GM21447 (cell line): ENCODE results near the gene ARPC3.
A peak's percentile ranks its signal among the peaks of the same experiment; 100 is the strongest.
"Not testable (repeated sequence)": the region's sequence is repeated elsewhere in the genome, so short reads cannot be mapped to it uniquely, and the experiment has no call there.

ENCODE experiments used
- ATAC-seq: cut with Tn5 transposase; IDR thresholded peaks from one replicate; pipeline ENCODE4 v1.9.1; 2021; ENCODE audit not compliant: unreplicated experiment

Gene ARPC3

DNA sequence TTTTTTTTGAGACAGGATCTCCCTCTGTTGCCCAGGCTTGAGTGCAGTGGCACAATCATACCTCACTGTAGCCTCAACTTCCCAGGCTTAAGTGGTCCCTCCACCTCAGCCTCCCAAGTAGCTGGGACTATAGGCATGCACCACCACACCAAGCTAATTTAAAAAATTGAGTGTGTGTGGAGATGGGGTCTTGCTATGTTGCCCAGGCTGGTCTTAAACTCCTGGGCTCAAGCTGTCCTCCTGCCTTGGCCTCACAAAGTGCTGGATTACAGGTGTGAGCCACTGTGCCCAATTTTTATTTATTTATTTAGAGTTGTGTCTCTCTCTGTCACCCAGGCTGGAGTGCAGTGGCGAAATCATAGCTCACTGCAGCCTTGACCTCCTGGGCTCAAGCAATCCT lies 29.5 kb downstream of the ARPC3 start:
- ATAC-seq = not testable (repeated sequence)

DNA sequence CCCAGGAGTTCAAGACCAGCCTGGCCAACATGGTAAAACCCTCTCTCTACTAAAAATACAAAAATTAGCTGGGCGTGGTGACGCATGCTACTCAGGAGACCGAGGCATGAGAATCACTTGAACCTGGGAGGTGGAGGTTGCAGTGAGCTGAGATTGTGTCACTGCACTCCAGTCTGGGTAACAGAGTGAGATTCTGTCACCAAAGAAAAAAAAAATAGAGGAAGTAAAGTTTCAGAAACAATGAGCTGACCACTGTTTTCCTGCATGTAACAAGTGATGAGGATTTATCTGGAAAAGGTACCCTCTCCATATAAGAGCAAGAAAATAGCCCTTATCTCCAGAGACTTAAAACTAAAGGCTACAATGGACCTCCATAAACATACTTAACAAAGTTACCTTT lies 33.0 kb downstream of the ARPC3 start:
- ATAC-seq = not testable (repeated sequence)

DNA sequence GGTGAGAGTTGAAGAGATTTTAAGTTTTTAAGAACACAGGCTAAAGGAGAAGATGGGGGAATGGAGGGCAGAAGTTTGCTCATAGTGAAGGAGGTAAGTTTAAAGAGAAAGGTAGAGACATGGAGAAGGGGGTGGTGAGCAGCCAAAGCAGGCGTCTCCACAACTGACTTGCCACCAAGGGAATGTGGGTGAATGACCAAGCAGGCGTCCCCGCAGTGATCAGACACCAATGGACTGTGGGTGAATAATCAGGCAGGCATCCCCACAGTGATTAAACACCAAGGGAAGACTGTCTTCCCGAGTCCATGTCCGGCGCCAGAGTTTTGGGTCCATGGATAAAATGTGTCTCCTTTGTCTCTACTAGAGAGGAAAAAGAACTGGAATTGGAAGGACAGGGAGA lies 40.1 kb downstream of the ARPC3 start:
- ATAC-seq = not testable (repeated sequence)

DNA sequence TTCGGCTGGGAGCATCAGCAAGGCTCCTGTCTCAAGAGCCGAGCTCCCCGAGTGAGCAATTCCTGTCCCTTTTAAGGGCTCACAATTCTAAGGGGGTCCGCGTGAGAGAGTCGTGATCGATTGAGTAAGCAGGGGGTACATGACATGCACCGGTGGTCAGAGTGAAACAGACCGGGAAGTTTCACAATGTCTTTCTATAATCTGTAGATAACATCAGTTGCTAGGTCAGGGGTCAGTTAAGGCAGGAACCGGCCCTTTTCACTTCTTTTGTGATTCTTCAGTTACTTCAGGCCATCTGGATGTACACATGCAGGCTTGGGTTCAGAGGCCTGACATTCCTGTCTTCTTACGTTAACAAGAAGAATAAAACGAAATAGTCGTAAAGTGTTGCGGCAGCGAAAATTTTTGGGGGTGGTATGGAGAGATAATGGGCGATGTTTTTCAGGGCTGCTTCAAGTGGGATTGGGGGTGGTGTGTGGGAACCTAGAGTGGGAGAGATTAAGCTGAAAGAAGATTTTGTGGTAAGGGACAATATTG lies 44.9 kb downstream of the ARPC3 start:
- not testable (repeated sequence) for ATAC-seq

DNA sequence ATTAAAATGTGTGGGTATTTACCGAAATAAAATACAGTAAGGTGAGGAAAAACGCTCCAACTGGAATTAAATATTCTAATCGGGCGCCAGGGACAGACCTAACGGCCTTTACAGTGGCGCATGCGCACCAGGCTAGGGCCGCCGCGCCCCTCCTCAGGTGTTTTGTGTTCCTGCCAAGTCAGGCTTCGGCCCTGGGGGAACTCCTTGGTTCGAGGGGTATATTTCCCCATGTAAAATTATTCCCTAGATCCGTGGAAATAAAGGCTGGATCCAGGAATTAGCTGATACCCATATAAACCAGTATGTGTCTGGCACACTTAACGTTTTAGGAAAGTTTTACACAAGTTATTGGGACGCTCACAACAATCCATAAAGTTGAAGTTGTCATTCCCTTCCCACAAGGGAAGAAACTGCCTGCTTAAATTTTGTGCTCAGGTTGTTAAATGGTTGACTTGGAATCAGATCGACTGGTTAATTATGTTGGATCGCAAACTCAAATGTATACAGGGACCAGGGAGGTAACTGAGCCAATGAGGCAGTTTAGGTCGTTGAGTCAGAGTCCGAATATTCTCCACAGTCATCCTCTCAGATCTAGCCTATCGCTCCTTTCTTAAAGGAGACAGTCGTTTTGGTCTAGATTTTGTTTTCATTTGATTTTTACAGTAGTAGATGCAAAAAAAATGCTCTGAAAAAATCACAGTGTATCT lies 46.0 kb downstream of the ARPC3 start:
- ATAC-seq = peak; percentile 54

DNA sequence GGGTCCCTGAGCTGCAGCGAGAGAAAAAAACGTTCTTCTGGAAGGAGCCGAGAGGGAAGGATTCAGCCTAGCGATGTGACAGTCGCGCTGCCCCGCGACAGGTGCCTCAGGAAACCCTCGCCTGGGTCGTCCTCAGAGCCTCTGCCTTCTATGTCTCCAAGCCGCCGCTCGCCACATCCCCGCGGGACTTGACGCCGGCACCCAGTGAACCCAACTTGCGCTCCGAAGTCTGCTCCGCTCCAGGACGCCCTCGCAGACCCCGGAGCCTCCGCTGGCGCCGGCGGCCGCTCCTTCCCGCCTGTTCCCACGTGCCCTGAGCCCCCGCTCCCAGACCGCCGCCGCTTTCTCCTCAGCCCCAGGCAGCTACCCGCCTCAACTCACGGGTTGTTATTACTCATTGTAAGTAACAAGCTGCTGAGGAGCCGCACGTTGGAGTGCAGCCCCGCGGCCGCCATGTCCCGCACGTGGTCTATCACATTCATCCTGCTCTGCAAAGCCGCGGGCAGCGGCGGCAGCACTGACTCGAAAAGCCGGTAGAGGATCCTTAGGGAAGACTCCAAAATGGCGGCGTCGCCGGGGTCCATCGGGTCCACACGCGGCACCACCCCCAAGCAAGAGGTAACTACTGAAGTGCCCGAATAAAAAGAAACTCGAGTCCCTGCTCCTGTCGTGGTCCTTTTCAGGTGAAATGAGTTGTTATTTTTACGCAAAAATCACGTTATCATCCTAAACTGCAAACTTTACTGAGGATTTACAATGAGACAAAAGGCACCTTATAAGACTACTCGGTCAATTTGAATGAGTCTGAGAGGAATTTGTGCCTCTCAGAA lies 46.8 kb downstream of the ARPC3 start, which contains the start of gene ANAPC7:
TSS of gene ANAPC7 (minus strand) at position 563 of the 830 bp plus-strand sequence. CDS start at position 482, 81 bp downstream.
- peak; percentile 78 for ATAC-seq
